HL-60 (cell line): Measurements from ENCODE around the gene MAP3K1.

ENCODE experiments used
- DNase-seq, 2 experiments: peaks; one replicate each; pipeline ENCODE4 v3.0.0-alpha.2; 2010 to 2020; ENCODE audit warnings: low read depth in 1 of 2, low spot score in 1 of 2
- H3K27ac ChIP-seq: fragments of 250-450 bp; sonication (Bioruptor Pico); replicated peaks from 2 replicates; pipeline ENCODE4 v1.5.1; 2020; ENCODE audit warnings: mild to moderate bottlenecking, moderate library complexity
- H3K27me3 ChIP-seq: fragments of 250-450 bp; sonication (Bioruptor Pico); 2 replicates; pipeline ENCODE4 v1.5.1; 2021; ENCODE audit warnings: mild to moderate bottlenecking, moderate library complexity; ENCODE audit not compliant: insufficient read depth, poor library complexity, severe bottlenecking
- H3K4me3 ChIP-seq: replicated peaks from 2 replicates; pipeline ENCODE4 v1.5.1; 2011; ENCODE audit warnings: mild to moderate bottlenecking, control low read depth, low read length; ENCODE audit not compliant: insufficient read depth
- CTCF ChIP-seq: IDR thresholded peaks from one replicate; pipeline ENCODE4 v1.5.1; 2011; ENCODE audit warnings: low read length, control low read depth, inconsistent platforms; ENCODE audit not compliant: insufficient read depth
- GABPA ChIP-seq: IDR thresholded peaks from 2 replicates; pipeline ENCODE4 v1.6.1; 2012; ENCODE audit warnings: low read depth
- POLR2AphosphoS5 ChIP-seq: IDR thresholded peaks from 2 replicates; pipeline ENCODE4 v1.6.1; 2012; ENCODE audit warnings: low read depth
- REST ChIP-seq: IDR thresholded peaks from 2 replicates; pipeline ENCODE4 v1.6.1; 2012; ENCODE audit warnings: low read depth; ENCODE audit not compliant: insufficient replicate concordance
- SPI1 ChIP-seq: IDR thresholded peaks from 2 replicates; pipeline ENCODE4 v1.6.1; 2012; ENCODE audit warnings: low read depth, mild to moderate bottlenecking, borderline replicate concordance

Gene MAP3K1

GRCh38 chr5:56910210-56910965, 95.0 kb downstream of the MAP3K1 start:
- H3K27me3 ChIP-seq, result no peaks in the 10 kb centered on the region
- TF ChIP-seq SPI1 (no peak), POLR2AphosphoS5 (peak; percentile 23; the same call in 1 of the 2 replicates), CTCF (no peak), GABPA (no peak), REST (no peak)
- peak in 1 of 2 experiments; percentile 57 for DNase-seq
- H3K4me3 ChIP-seq, result peak overlapping the region; percentile 50
- peak overlapping the region; percentile 87 for H3K27ac ChIP-seq

- no peak overlapping the region for H3K27ac ChIP-seq
- DNase-seq, result no peak
- TF ChIP-seq CTCF (no peak), SPI1 (no peak), REST (no peak), POLR2AphosphoS5 (no peak), GABPA (no peak)
- no peak overlapping the region for H3K4me3 ChIP-seq
- H3K27me3 ChIP-seq, result no peaks in the 10 kb centered on the region
Measured at GRCh38 chr5:56913766-56914165, 98.4 kb downstream of the MAP3K1 start.

- DNase-seq, result no peak
- TF ChIP-seq GABPA (no peak), CTCF (no peak), SPI1 (no peak), REST (no peak), POLR2AphosphoS5 (no peak)
Measured at GRCh38 chr5:56914678-56915077, 99.3 kb downstream of the MAP3K1 start.

More at GRCh38 chr5:56914678-56915077, 99.3 kb downstream of the MAP3K1 start:
- Histone ChIP-seq H3K27ac (no peak overlapping the region), H3K27me3 (no peaks in the 10 kb centered on the region), H3K4me3 (no peak overlapping the region)
